HEK293T (cell line): ENCODE results near the gene C16orf54.

Experiments used
- ARNT ChIP-seq: fragments of 450-650 bp; IDR thresholded peaks from 2 replicates; pipeline ENCODE4 v1.6.1; 2017; ENCODE audit warnings: mild to moderate bottlenecking
- BHLHE40 ChIP-seq: fragments of 450-650 bp; IDR thresholded peaks from 2 replicates; pipeline ENCODE4 v1.6.1; 2016; ENCODE audit warnings: mild to moderate bottlenecking, moderate library complexity, borderline replicate concordance
- ELF4 ChIP-seq: fragments of 450-650 bp; IDR thresholded peaks from 2 replicates; pipeline ENCODE4 v1.6.1; 2017; ENCODE audit warnings: antibody characterized with exemption
- FOXA1 ChIP-seq: fragments of 450-650 bp; IDR thresholded peaks from 2 replicates; pipeline ENCODE4 v1.6.1; 2016; ENCODE audit warnings: mild to moderate bottlenecking
- FOXK2 ChIP-seq: fragments of 450-650 bp; IDR thresholded peaks from 2 replicates; pipeline ENCODE4 v1.6.1; 2016; ENCODE audit warnings: mild to moderate bottlenecking
- FOXM1 ChIP-seq: fragments of 450-650 bp; IDR thresholded peaks from 2 replicates; pipeline ENCODE4 v1.6.1; 2017; ENCODE audit warnings: mild to moderate bottlenecking, borderline replicate concordance
- L3MBTL2 ChIP-seq: fragments of 450-650 bp; conservative IDR thresholded peaks from 2 replicates; pipeline ENCODE4 v1.6.1; 2016; ENCODE audit warnings: mild to moderate bottlenecking
- LEF1 ChIP-seq: fragments of 450-650 bp; IDR thresholded peaks from 2 replicates; pipeline ENCODE4 v1.6.1; 2017; ENCODE audit warnings: mild to moderate bottlenecking, borderline replicate concordance
- NFRKB ChIP-seq: fragments of 450-650 bp; IDR thresholded peaks from 2 replicates; pipeline ENCODE4 v1.6.1; 2016; ENCODE audit warnings: mild to moderate bottlenecking, moderate library complexity
- SP1 ChIP-seq: fragments of 450-650 bp; IDR thresholded peaks from 2 replicates; pipeline ENCODE4 v1.6.1; 2017
- SUZ12 ChIP-seq: fragments of 450-650 bp; IDR thresholded peaks from 2 replicates; pipeline ENCODE4 v1.6.1; 2016; ENCODE audit warnings: mild to moderate bottlenecking
- ZNF384 ChIP-seq: fragments of 450-650 bp; IDR thresholded peaks from 2 replicates; pipeline ENCODE4 v1.6.1; 2016

GRCh38 chr16:29694384-29695195 is 51.2 kb downstream of the C16orf54 start:
- TF ChIP-seq BHLHE40 (no peak), ELF4 (no peak), SUZ12 (no peak), FOXM1 (no peak), NFRKB (no peak), ZNF384 (no peak), L3MBTL2 (no peak), FOXK2 (no peak), FOXA1 (no peak), SP1 (no peak), LEF1 (no peak), ARNT (no peak)
